Fibroblast of lung (primary cell): ENCODE data around the gene HIVEP3. TPM values are rescaled to one million over a fixed set of nuclear protein-coding genes. Genes with fewer than 3 reads are reported as not detected.

Source experiments
- DNase-seq, 2 donors: peaks; one replicate each; pipeline versions ENCODE4 v3.0.0 to v3.0.0-alpha.2; 2010; ENCODE audit warnings: low read depth in 2 of 2
- H2AFZ ChIP-seq: 2 replicates; pipeline ENCODE4 v1.5.1; 2012; ENCODE audit warnings: low read length, control low read depth, inconsistent platforms
- H3K27ac ChIP-seq: 2 replicates; pipeline ENCODE4 v1.5.1; 2011; ENCODE audit warnings: low read length, control low read depth; ENCODE audit not compliant: insufficient read depth
- H3K27me3 ChIP-seq: 2 replicates; pipeline ENCODE4 v1.5.1; 2011; ENCODE audit warnings: mild to moderate bottlenecking, low read length; ENCODE audit not compliant: control insufficient read depth, insufficient read depth
- H3K36me3 ChIP-seq: 2 replicates; pipeline ENCODE4 v1.5.1; 2011; ENCODE audit warnings: low read length; ENCODE audit not compliant: control insufficient read depth, insufficient read depth
- H3K4me1 ChIP-seq: 2 replicates; pipeline ENCODE4 v1.5.1; 2011; ENCODE audit warnings: low read length; ENCODE audit not compliant: control insufficient read depth, insufficient read depth; ENCODE audit errors: extremely low read depth
- H3K4me2 ChIP-seq: 2 replicates; pipeline ENCODE4 v1.5.1; 2011; ENCODE audit warnings: low read length, control low read depth; ENCODE audit not compliant: insufficient read depth; ENCODE audit errors: extremely low read depth
- H3K4me3 ChIP-seq, 4 experiments: fragments of 200-600 bp in 1 of 4; sonication (generic) in 1 of 4; replicated peaks in 1 of 4; 2 replicates each; pipeline ENCODE4 v1.5.1; 2011 to 2016; ENCODE audit warnings: low read length in 4 of 4, low read depth in 3 of 4, mild to moderate bottlenecking in 3 of 4, control low read depth in 2 of 4, inconsistent platforms in 1 of 4, mixed read lengths in 1 of 4; ENCODE audit not compliant: insufficient read depth in 1 of 4; ENCODE audit errors: control extremely low read depth in 1 of 4
- H3K79me2 ChIP-seq: 2 replicates; pipeline ENCODE4 v1.5.1; 2012; ENCODE audit warnings: mild to moderate bottlenecking, low read length, inconsistent platforms; ENCODE audit not compliant: control insufficient read depth, insufficient read depth
- H3K9ac ChIP-seq: 2 replicates; pipeline ENCODE4 v1.5.1; 2011; ENCODE audit warnings: mild to moderate bottlenecking, low read length, control low read depth; ENCODE audit not compliant: insufficient read depth
- H3K9me3 ChIP-seq: 2 replicates; pipeline ENCODE4 v1.5.1; 2012; ENCODE audit warnings: low read depth, low read length; ENCODE audit not compliant: control insufficient read depth, insufficient read depth
- H4K20me1 ChIP-seq: 2 replicates; pipeline ENCODE4 v1.5.1; 2011; ENCODE audit warnings: low read length; ENCODE audit not compliant: control insufficient read depth, insufficient read depth; ENCODE audit errors: extremely low read depth
- EZH2 ChIP-seq: IDR thresholded peaks from 2 replicates; pipeline ENCODE4 v1.5.1; 2012; ENCODE audit warnings: low read length, control low read depth, mild to moderate bottlenecking; ENCODE audit errors: missing control alignments
- polyA plus RNA-seq, 2 donors: library from polyadenylated mRNA; depleted of rRNA in 1 of 2; stranded (reverse) in 1 of 2; unstranded in 1 of 2; fragments of >200 nt; gene quantifications; 2 replicates each; pipeline ENCODE4 v1.2.1, GENCODE V29; 2011 to 2012; ENCODE audit warnings: missing spikeins in 1 of 2
- total RNA-seq: library from RNA; depleted of rRNA; stranded (reverse); fragments of >200 nt; gene quantifications from 2 replicates; pipeline ENCODE4 v1.2.1, GENCODE V29; 2014
- TF ChIP-seq, protein P1 (sequence below), 2 donors: IDR thresholded peaks in 1 of 2; conservative IDR thresholded peaks in 1 of 2; 1 replicate in 1 of 2; 2 replicates in 1 of 2; pipeline ENCODE4 v1.5.1; 2011 to 2012; ENCODE audit warnings: low read length in 2 of 2, control low read depth in 1 of 2, inconsistent platforms in 1 of 2, low read depth in 1 of 2, mild to moderate bottlenecking in 1 of 2

Gene HIVEP3
- total and polyA plus RNA-seq, 2 donors (not counting 1 experiment from before 2014, with no cell fraction given) = 0.83 to 3.2 TPM

DNA sequence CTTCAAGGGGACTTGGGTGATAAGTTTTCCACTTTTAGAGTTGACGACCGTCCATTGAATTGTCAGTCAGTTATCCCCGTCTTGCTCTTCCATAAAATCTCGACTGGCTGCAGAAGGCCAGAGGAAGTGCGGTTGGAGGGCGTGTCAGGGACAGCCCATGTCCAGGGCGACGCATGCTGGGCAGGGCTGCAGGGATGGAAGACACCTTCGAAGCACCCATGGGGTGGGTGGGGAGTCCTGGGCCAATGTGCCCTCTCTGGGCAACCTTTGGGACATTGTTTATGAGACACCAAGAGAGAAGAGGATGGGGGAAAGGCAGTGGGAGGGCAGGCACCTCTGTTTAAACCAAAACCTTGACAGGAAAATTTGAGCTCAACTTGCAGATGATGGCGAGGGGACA lies 395.7 kb downstream of the HIVEP3 start:
- Histone ChIP-seq H2AFZ (no peak overlapping the region), H3K27ac (no peak overlapping the region), H3K4me3 (no peak overlapping the region), H4K20me1 (no peaks in the 10 kb centered on the region), H3K9ac (no peak overlapping the region), H3K27me3 (no peaks in the 10 kb centered on the region), H3K4me1 (no peaks in the 10 kb centered on the region), H3K79me2 (no peaks in the 10 kb centered on the region), H3K36me3 (no peaks in the 10 kb centered on the region), H3K9me3 (no peaks in the 10 kb centered on the region), H3K4me2 (no peak overlapping the region)
- DNase-seq = no peak
- TF ChIP-seq EZH2 = no peak
- TF ChIP-seq, protein P1, sequence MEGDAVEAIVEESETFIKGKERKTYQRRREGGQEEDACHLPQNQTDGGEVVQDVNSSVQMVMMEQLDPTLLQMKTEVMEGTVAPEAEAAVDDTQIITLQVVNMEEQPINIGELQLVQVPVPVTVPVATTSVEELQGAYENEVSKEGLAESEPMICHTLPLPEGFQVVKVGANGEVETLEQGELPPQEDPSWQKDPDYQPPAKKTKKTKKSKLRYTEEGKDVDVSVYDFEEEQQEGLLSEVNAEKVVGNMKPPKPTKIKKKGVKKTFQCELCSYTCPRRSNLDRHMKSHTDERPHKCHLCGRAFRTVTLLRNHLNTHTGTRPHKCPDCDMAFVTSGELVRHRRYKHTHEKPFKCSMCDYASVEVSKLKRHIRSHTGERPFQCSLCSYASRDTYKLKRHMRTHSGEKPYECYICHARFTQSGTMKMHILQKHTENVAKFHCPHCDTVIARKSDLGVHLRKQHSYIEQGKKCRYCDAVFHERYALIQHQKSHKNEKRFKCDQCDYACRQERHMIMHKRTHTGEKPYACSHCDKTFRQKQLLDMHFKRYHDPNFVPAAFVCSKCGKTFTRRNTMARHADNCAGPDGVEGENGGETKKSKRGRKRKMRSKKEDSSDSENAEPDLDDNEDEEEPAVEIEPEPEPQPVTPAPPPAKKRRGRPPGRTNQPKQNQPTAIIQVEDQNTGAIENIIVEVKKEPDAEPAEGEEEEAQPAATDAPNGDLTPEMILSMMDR (conservative IDR thresholded peaks at IDR 0.05 in 1 of 2, IDR thresholded peaks at IDR 0.05 in 1 of 2; ENCODE audit: low read depth in 1 of 2, low read length in 2 of 2) = no peak

DNA sequence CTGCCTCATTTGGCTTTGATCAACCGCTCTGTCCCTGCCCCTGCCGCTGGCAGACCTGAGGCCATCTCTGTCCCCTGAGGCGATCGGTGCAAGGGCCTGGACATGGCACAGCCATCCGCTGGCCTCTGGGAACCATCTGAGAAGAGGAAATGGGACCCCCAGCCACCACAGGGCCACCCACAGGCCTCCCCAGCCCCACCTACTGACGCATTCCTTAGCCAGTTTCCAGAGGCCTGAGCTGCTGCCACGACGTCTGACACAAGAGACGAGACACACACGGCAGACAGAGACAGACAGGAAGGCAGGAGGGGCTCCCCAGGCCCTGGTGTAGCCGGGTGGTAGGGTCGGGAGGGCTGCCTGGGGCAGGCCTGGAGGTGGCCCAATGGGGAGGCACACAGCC lies 397.0 kb downstream of the HIVEP3 start:
- DNase-seq = no peak
- Histone ChIP-seq H3K9me3 (no peaks in the 10 kb centered on the region), H4K20me1 (no peaks in the 10 kb centered on the region), H3K4me1 (no peaks in the 10 kb centered on the region), H3K27ac (no peak overlapping the region), H3K79me2 (no peaks in the 10 kb centered on the region), H3K27me3 (no peaks in the 10 kb centered on the region), H2AFZ (no peak overlapping the region), H3K9ac (no peak overlapping the region), H3K4me3 (no peak overlapping the region), H3K4me2 (no peak overlapping the region), H3K36me3 (no peaks in the 10 kb centered on the region)
- TF ChIP-seq, protein P1 (conservative IDR thresholded peaks at IDR 0.05 in 1 of 2, IDR thresholded peaks at IDR 0.05 in 1 of 2; ENCODE audit: low read depth in 1 of 2, low read length in 2 of 2) = no peak
- TF ChIP-seq EZH2 = no peak

DNA sequence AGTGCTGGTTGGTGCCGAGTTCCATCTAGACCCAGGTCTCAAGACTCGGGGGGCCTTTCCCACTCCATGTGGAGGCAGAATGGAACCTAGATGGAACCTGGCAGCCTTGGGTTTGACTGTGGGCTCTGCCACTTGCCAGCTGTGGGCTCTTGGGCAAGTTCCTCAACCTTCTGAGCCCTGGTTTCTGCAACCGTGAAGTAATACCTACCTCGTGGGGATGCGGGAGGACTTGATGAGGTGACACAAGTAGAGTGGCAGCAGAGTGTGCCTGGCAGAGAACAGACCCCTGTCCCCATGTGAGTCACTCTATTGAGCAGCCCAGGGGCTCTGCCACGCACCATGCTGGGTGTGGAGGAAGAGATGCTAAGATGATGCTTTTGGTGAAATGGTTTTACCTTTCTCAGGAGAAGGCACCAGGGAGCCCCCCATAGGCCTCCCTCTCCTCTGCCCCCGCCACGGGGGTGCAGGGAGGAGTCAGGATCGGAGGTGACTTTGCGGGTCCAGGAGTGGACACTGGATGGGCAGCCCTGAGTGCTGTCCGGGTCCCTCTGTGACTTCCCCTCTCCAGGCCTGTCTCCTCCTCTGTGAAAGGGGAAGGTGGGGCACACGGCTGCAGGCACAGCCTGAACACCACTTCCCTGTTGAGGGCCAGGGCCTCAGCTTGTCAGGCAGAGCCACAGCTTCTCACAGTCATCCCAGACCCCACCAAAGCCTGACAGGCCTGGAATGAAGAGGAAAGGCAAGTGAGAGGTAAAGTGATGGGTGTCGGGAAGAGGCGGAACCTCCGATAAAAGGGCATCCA lies 397.6 kb downstream of the HIVEP3 start:
- H3K4me2 ChIP-seq = no peak overlapping the region
- H3K4me3 ChIP-seq = no peak overlapping the region
- H3K36me3 ChIP-seq = no peaks in the 10 kb centered on the region
- no peaks in the 10 kb centered on the region for H3K4me1 ChIP-seq
- H3K9me3 ChIP-seq = no peaks in the 10 kb centered on the region
- no peak overlapping the region for H3K27ac ChIP-seq
- no peak overlapping the region for H3K9ac ChIP-seq
- H2AFZ ChIP-seq = no peak overlapping the region
- H3K79me2 ChIP-seq = no peaks in the 10 kb centered on the region
- no peak for DNase-seq
- no peaks in the 10 kb centered on the region for H4K20me1 ChIP-seq
- TF ChIP-seq EZH2 = no peak
- TF ChIP-seq, protein P1 (conservative IDR thresholded peaks at IDR 0.05 in 1 of 2, IDR thresholded peaks at IDR 0.05 in 1 of 2; ENCODE audit: low read depth in 1 of 2, low read length in 2 of 2) = no peak
- no peaks in the 10 kb centered on the region for H3K27me3 ChIP-seq
